SK-N-SH (cell line): ENCODE results near the gene TBC1D5.

Source experiments
- EZH2phosphoT487 ChIP-seq: fragments of 200-600 bp; sonication (generic); IDR thresholded peaks from 2 replicates; pipeline ENCODE4 v1.6.1; 2017; ENCODE audit warnings: low read depth, mixed run types, mild to moderate bottlenecking, antibody characterized with exemption, moderate library complexity, borderline replicate concordance
- FOXJ3 ChIP-seq: sonication (generic); formaldehyde crosslinking; IDR thresholded peaks from 2 replicates; pipeline ENCODE4 v1.5.1; 2020; ENCODE audit warnings: mild to moderate bottlenecking, missing genetic modification reagents
- MEF2A ChIP-seq: IDR thresholded peaks from 2 replicates; pipeline ENCODE4 v1.4.0; 2012; ENCODE audit warnings: low read depth, borderline replicate concordance
- POLR2AphosphoS5 ChIP-seq: IDR thresholded peaks from 2 replicates; pipeline ENCODE4 v1.6.1; 2012; ENCODE audit warnings: low read depth, low read length
- RFX5 ChIP-seq: IDR thresholded peaks from 2 replicates; pipeline ENCODE4 v1.6.1; 2012; ENCODE audit warnings: mild to moderate bottlenecking, improper control_type of control experiment, low read length
- TCF12 ChIP-seq: IDR thresholded peaks from 2 replicates; pipeline ENCODE4 v1.4.0; 2012
- YY1 ChIP-seq: IDR thresholded peaks from 2 replicates; pipeline ENCODE4 v1.4.0; 2012; ENCODE audit warnings: low read depth, mild to moderate bottlenecking
- TF ChIP-seq, protein P1 (sequence below): fragments of 150-350 bp; IDR thresholded peaks from 2 replicates; pipeline ENCODE4 v1.6.1; 2017; ENCODE audit warnings: antibody characterized with exemption, low read length, low read depth, borderline replicate concordance
- TF ChIP-seq, protein P2 (sequence below): fragments of 200-600 bp; sonication (generic); IDR thresholded peaks from 2 replicates; pipeline ENCODE4 v1.6.1; 2017; ENCODE audit warnings: antibody characterized with exemption, mild to moderate bottlenecking, moderate library complexity

DNA sequence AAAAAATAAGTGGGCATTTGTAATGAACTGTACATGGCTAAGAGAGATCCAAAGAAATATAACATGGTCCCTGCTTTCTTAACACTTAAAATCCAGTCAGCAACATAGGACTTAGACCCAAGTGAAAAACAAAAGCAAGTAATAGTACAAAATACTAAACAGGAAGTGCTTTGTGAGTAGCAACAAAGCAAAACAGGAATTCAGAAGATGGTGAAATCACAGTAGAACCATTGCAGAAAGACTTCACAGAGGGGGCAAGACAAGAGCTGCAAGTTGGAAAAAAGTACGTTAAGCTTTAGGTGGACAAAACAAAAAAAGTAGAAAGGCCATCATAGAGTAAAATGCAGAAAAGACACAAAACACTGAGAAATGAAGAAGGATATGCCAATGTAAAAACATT lies 116.0 kb downstream of the TBC1D5 start:
- TF ChIP-seq RFX5 (no peak), EZH2phosphoT487 (no peak), YY1 (no peak), FOXJ3 (no peak), POLR2AphosphoS5 (no peak), MEF2A (no peak), TCF12 (no peak)
- TF ChIP-seq, protein P1, sequence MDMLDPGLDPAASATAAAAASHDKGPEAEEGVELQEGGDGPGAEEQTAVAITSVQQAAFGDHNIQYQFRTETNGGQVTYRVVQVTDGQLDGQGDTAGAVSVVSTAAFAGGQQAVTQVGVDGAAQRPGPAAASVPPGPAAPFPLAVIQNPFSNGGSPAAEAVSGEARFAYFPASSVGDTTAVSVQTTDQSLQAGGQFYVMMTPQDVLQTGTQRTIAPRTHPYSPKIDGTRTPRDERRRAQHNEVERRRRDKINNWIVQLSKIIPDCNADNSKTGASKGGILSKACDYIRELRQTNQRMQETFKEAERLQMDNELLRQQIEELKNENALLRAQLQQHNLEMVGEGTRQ = no peak
- TF ChIP-seq, protein P2, sequence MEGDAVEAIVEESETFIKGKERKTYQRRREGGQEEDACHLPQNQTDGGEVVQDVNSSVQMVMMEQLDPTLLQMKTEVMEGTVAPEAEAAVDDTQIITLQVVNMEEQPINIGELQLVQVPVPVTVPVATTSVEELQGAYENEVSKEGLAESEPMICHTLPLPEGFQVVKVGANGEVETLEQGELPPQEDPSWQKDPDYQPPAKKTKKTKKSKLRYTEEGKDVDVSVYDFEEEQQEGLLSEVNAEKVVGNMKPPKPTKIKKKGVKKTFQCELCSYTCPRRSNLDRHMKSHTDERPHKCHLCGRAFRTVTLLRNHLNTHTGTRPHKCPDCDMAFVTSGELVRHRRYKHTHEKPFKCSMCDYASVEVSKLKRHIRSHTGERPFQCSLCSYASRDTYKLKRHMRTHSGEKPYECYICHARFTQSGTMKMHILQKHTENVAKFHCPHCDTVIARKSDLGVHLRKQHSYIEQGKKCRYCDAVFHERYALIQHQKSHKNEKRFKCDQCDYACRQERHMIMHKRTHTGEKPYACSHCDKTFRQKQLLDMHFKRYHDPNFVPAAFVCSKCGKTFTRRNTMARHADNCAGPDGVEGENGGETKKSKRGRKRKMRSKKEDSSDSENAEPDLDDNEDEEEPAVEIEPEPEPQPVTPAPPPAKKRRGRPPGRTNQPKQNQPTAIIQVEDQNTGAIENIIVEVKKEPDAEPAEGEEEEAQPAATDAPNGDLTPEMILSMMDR = no peak
